ENCODE results near the gene LHX8. TPM values are rescaled to one million over a fixed set of nuclear protein-coding genes. Genes with fewer than 3 reads are reported as not detected.
"Not testable (repeated sequence)": the region's sequence is repeated elsewhere in the genome, so short reads cannot be mapped to it uniquely, and the experiment has no call there.

LHX8 gene
- total RNA-seq, 2 donors from 2014 or later, result not detected

DNA sequence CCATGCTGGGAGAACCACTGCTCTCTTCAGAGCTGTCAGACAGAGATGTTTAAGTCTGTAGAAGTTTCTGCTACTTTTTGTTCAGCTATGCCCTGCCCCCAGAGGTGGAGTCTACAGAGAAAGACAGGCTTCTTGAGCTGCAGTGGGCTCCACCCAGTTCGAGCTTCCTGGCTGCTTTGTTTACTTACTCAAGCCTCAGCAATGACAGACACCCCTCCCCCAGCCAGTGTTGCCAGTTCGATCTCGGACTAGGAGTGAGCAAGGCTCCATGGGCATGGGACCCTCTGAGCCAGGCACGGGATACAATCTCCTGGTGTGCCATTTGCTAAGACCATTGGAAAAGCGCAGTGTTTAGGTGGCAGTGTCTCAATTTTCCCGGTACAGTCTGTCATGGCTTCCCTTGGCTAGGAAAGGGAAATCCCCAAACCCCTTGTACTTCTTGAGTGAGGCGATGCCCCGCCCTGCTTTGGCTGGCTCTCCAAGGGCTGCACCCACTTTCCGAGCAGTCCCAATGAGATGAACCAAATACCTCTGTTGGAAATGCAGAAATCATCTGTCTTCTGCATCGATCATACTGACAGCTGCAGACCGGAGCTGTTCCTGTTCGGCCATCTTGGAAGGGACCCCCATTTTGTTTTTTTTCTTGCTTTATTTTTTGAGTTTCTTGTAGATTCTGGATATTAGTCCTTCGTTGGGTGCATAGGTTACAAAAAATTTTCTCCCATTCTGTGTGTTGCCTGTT lies 47.2 kb downstream of the LHX8 start:
- DNase-seq; intact Hi-C loops (cut with DNase I, micrococcal nuclease); ATAC-seq: not testable (repeated sequence)

DNA sequence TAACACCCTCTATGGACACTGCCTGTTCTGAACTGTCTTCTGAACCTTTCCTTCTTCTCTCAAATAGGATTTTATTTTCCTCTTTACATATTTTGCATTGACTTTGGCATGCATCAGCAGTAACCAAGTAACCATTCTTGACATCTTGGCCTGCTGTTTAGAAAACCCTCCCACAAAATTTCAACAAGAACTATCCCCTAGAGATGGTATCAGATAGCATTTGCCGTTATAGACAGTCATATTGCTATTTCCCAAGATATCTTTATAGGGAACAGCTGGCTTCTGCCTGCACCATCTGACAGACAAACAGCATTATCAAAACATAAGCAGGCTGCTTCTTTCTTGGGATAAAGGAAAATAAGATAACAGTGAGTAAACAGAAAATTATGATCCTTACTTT lies 54.7 kb downstream of the LHX8 start:
- no peak for ATAC-seq
- DNase-seq, result no peak
- intact Hi-C loops (cut with DNase I, micrococcal nuclease), result no loop called here

DNA sequence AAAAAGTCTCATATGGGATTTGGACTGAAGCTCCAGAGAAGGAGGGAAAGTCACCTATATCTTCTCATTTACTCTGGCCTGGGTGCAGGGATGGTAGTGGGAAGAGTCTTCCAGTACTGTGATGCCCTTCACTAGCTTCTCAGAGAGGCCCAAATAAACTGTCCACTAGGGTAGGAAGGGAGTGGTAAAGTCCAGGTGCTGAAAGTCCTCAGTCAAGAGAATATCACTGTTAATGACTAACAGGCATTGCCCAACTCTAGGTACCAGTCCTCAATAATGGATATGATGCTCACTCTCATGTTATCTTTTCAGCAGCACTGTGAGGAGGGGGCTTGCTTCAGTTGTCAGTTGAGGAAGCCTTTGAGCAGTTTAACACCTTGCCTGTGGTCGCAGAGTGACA lies 64.0 kb downstream of the LHX8 start:
- DNase-seq (no peak), ATAC-seq (no peak)
- intact Hi-C loops (cut with DNase I, micrococcal nuclease), result no loop called here

DNA sequence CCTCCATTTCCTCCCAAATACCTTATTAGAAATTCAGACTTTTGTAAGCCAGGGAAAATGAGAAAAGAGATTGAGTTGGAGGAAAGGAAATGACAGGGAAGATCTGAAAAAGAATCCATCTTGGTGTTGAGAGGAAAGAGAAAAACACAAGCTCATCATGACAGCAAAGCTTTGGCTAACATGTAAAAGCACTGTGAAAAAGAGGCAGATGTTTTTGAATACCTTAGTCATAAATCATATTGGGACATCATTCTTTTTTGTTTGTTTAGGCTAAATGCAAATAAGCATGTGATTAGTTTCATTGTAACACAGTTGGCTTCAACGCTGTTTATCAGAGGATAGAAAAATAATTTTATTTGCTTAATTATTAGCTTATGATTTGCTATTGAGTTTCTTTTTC lies 64.6 kb downstream of the LHX8 start:
- DNase-seq (no peak), ATAC-seq (no peak)
- intact Hi-C loops (cut with DNase I, micrococcal nuclease), result no loop called here

DNA sequence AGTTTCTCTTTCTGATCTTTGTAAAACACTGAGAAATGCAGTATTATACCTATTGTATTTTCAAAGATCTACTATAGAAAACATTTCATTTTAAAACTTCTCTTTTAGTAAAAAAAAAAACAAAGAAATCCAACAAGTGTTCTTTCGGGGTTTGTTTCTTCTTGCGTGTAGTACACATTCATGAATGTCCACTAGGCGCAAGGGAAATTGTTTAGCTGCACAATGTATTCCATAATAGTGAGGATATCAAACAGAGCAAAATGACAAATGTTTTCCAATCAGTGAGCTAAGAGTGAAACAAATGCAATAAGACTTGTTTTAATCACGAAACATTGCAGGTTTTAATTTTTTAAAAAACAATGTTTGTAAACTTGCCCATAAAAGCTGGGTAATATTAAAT lies 68.6 kb downstream of the LHX8 start:
- ATAC-seq, result no peak
- intact Hi-C loops (cut with DNase I, micrococcal nuclease), result loop anchor here in 1 of 2 donors (5.0 kb wide), 1 partner anchor 430 kb away; no protein-coding TSS in a partner anchor
- no peak for DNase-seq

DNA sequence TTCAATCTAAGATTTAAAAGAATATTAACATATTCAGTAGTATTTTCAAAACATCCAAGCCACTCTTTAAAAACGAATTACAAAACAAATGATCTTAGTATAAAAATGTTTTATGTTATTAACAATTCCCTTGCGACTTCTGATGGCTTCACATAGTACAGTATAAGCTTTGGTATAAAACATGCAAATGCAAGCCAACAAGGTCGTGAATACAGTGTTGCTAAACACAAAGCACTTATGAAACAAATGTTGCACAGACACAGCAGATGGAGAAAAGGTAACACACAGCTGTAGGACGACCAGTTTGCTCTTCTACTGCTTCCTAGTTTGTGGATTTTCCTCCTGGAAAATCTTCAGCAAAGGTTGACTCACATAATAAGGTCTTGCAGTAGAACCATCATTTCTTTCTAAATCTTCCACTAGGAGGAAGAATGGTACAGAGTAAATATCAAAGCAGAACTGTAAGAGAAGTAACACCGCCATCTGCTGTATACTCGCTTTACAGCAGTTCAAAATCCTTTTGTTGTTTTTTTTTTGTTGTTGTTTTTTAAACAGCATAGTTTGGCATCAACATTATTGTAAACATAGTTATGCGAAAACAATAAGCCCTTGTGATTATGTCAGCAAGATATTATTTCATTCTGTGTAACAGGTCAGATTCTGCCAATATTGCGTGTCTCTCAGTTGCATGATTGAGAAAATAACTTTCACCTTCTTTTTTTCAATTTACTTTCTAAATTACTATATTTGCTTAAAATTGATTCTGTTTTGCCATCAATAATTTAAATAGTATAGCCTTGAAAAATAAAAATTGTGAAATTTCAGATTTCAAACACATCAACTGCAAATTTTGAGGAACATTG lies 69.5 kb downstream of the LHX8 start:
- ATAC-seq (peak; percentile 65), DNase-seq (no peak)
- intact Hi-C loops (cut with DNase I, micrococcal nuclease), result loop anchor here in 1 of 2 donors (5.0 kb wide), 1 partner anchor 431 kb away; no protein-coding TSS in a partner anchor

DNA sequence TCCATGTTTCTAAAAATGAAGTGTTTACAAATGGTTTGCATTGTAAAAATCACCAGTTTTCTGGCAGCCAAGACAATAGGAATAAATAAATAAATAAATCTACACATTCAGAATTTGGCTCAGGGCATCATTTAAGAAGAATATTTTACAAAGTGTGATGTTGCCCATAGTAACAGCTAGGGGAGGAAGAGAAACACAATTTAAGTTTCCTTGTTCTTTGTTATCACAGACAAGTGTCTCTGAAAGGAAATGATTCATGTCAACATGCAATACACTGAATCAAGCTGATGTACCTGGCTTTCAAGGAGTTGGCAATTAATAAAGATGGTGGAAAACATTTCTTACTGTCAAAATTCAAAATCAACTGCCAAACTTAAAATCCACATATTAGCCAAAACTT lies 74.7 kb downstream of the LHX8 start:
- intact Hi-C loops (cut with DNase I, micrococcal nuclease), result no loop called here
- ATAC-seq (no peak), DNase-seq (no peak)
